Measurements from ENCODE around the gene KDR. TPM values are rescaled to one million over a fixed set of nuclear protein-coding genes. Genes with fewer than 3 reads are reported as not detected.

KDR gene
- total RNA-seq, 3 donors from 2014 or later (not counting 1 experiment from before 2014, with no cell fraction given), result 0.07 to 0.08 TPM; not detected in 1

GRCh38 chr4:55087009-55087912 is 38.1 kb downstream of the KDR start:
- H3K4me1 Mint-ChIP-seq, result peaks cover 0 to 5% of the 10 kb centered on the region in 2 donors
- H3K27ac Mint-ChIP-seq, result no peak overlapping the region
- Histone ChIP-seq H3K4me3 (ENCODE audit: low read length) (no peak overlapping the region), H3K4me1 (ENCODE audit: control insufficient read depth, insufficient read depth, low read length) (no peaks in the 10 kb centered on the region), H3K27me3 (ENCODE audit: control insufficient read depth, insufficient read depth, low read length) (no peaks in the 10 kb centered on the region), H3K9me3 (ENCODE audit: control insufficient read depth, insufficient read depth, low read length) (no peaks in the 10 kb centered on the region), H3K27ac (ENCODE audit: low read length) (no peak overlapping the region), H3K36me3 (ENCODE audit: control insufficient read depth, insufficient read depth, low read length) (no peaks in the 10 kb centered on the region)
- WGBS (ENCODE audit: insufficient coverage), result 85% methylated on average over 6 of the region's 8 CpGs
- intact Hi-C loops (cut with micrococcal nuclease), result no loop called here
- DNase-seq (no peak), ATAC-seq (no peak)
- no peaks in the 10 kb centered on the region for H3K9me3 Mint-ChIP-seq
- no peak overlapping the region for H3K4me3 Mint-ChIP-seq
- no peaks in the 10 kb centered on the region for H3K27me3 Mint-ChIP-seq (ENCODE audit: low read depth in 2 of 2)
- no peaks in the 10 kb centered on the region for H3K36me3 Mint-ChIP-seq
- TF ChIP-seq CTCF (IDR thresholded peaks at IDR 0.05), result no peak

GRCh38 chr4:55086578-55086977 is 38.8 kb downstream of the KDR start:
- intact Hi-C loops (cut with micrococcal nuclease), result no loop called here
- H3K36me3 Mint-ChIP-seq, result no peaks in the 10 kb centered on the region
- no peak overlapping the region for H3K4me3 Mint-ChIP-seq
- DNase-seq (no peak), ATAC-seq (no peak)
- Histone ChIP-seq H3K9me3 (ENCODE audit: control insufficient read depth, insufficient read depth, low read length) (no peaks in the 10 kb centered on the region), H3K4me3 (ENCODE audit: low read length) (no peak overlapping the region), H3K27me3 (ENCODE audit: control insufficient read depth, insufficient read depth, low read length) (no peaks in the 10 kb centered on the region), H3K4me1 (ENCODE audit: control insufficient read depth, insufficient read depth, low read length) (no peaks in the 10 kb centered on the region), H3K36me3 (ENCODE audit: control insufficient read depth, insufficient read depth, low read length) (no peaks in the 10 kb centered on the region), H3K27ac (ENCODE audit: low read length) (no peak overlapping the region)
- no peaks in the 10 kb centered on the region for H3K27me3 Mint-ChIP-seq (ENCODE audit: low read depth in 2 of 2)
- H3K9me3 Mint-ChIP-seq, result no peaks in the 10 kb centered on the region
- peaks cover 0 to 5% of the 10 kb centered on the region in 2 donors for H3K4me1 Mint-ChIP-seq
- no peak overlapping the region for H3K27ac Mint-ChIP-seq
- 83% methylated on average over 6 of the region's 6 CpGs for WGBS (ENCODE audit: insufficient coverage)
- no peak for TF ChIP-seq CTCF (IDR thresholded peaks at IDR 0.05)

GRCh38 chr4:55083735-55084134 is 41.7 kb downstream of the KDR start:
- intact Hi-C loops (cut with micrococcal nuclease), result no loop called here
- 93% methylated on average over 3 of the region's 4 CpGs for WGBS (ENCODE audit: insufficient coverage)
- H3K36me3 ChIP-seq (ENCODE audit: control insufficient read depth, insufficient read depth, low read length), result no peaks in the 10 kb centered on the region
- H3K27ac ChIP-seq (ENCODE audit: low read length), result no peak overlapping the region
- no peaks in the 10 kb centered on the region for H3K9me3 Mint-ChIP-seq
- H3K27ac Mint-ChIP-seq, result no peak overlapping the region
- no peak overlapping the region for H3K4me3 Mint-ChIP-seq
- H3K4me3 ChIP-seq (ENCODE audit: low read length), result no peak overlapping the region
- no peaks in the 10 kb centered on the region for H3K36me3 Mint-ChIP-seq
- ATAC-seq (no peak), DNase-seq (no peak)
- no peaks in the 10 kb centered on the region for H3K27me3 Mint-ChIP-seq (ENCODE audit: low read depth in 2 of 2)
- H3K4me1 ChIP-seq (ENCODE audit: control insufficient read depth, insufficient read depth, low read length), result no peaks in the 10 kb centered on the region
- TF ChIP-seq CTCF (IDR thresholded peaks at IDR 0.05), result no peak
- no peaks in the 10 kb centered on the region for H3K9me3 ChIP-seq (ENCODE audit: control insufficient read depth, insufficient read depth, low read length)
- peaks cover 0 to 5% of the 10 kb centered on the region in 2 donors for H3K4me1 Mint-ChIP-seq
- H3K27me3 ChIP-seq (ENCODE audit: control insufficient read depth, insufficient read depth, low read length), result no peaks in the 10 kb centered on the region

Data from natural killer cell (primary cell).